Kidney (tissue), 14 donors: Measurements from ENCODE around the gene SLC26A3. TPM values are rescaled to one million over a fixed set of nuclear protein-coding genes. Genes with fewer than 3 reads are reported as not detected.

Experiments used
- DNase-seq, 5 donors: peaks; one replicate each; pipeline ENCODE4 v3.0.0-alpha.2; 2013 to 2020
- FAIRE-seq: peaks from 2 replicates; lab custom pipeline; 2012; peaks lifted over from hg19 to GRCh38; lab: Jason Lieb, UNC
- H3K27ac ChIP-seq, 2 donors: one replicate each; pipeline ENCODE4 v1.7.0; 2013; ENCODE audit warnings: low read depth in 2 of 2, low read length in 2 of 2, inconsistent platforms in 1 of 2
- H3K27me3 ChIP-seq: one replicate; pipeline ENCODE4 v1.7.1; 2013; ENCODE audit warnings: low read length, inconsistent platforms; ENCODE audit not compliant: control insufficient read depth, insufficient read depth
- H3K36me3 ChIP-seq, 3 donors: one replicate each; pipeline versions ENCODE4 v1.7.0 to v1.7.1; 2013; ENCODE audit warnings: low read length in 3 of 3, control low read depth in 1 of 3, inconsistent platforms in 1 of 3; ENCODE audit not compliant: insufficient read depth in 3 of 3, control insufficient read depth in 2 of 3
- H3K4me1 ChIP-seq, 3 donors: one replicate each; pipeline versions ENCODE4 v1.7.0 to v1.7.1; 2013; ENCODE audit warnings: low read length in 3 of 3, inconsistent platforms in 1 of 3, low read depth in 1 of 3; ENCODE audit not compliant: control insufficient read depth in 2 of 3, insufficient read depth in 2 of 3
- H3K4me3 ChIP-seq, 3 donors: one replicate each; pipeline versions ENCODE4 v1.7.0 to v1.8.1; 2013; ENCODE audit warnings: low read length in 3 of 3, control low read depth in 1 of 3, inconsistent platforms in 1 of 3
- H3K9ac ChIP-seq, 3 donors: one replicate each; pipeline versions ENCODE4 v1.7.0 to v1.7.1; 2013; ENCODE audit warnings: low read length in 3 of 3, control low read depth in 1 of 3, inconsistent platforms in 1 of 3
- H3K9me3 ChIP-seq, 3 donors: one replicate each; pipeline versions ENCODE4 v1.7.0 to v1.7.1; 2013; ENCODE audit warnings: low read length in 3 of 3, control low read depth in 1 of 3, inconsistent platforms in 1 of 3; ENCODE audit not compliant: control insufficient read depth in 2 of 3, insufficient read depth in 1 of 3
- intact Hi-C: fragments of 100-400 bp; cut with DNase I; formaldehyde crosslinking; loops from one replicate; pipeline ENCODE4 v1.11.1; 2022
- polyA plus RNA-seq: library from polyadenylated mRNA; stranded (reverse); fragments of 350-450 nt; fragmentation: Illumina TruSeq; extraction: RNeasy Lipid Tissue Mini Kit (QIAGEN cat#74804); gene quantifications from one replicate; pipeline ENCODE4 v1.2.3, GENCODE V29; 2014; ENCODE audit warnings: low read depth, low replicate concordance; ENCODE audit not compliant: insufficient read depth
- total RNA-seq: library from RNA; stranded (reverse); fragmentation: NEBNext Ultra II Directional; extraction: Animal tissue kit (Norgen Biotek cat#: 25700); gene quantifications from one replicate; pipeline ENCODE4 v1.2.1, GENCODE V29; 2021
- TF ChIP-seq, protein P1 (sequence below): IDR thresholded peaks from 3 replicates; pipeline ENCODE4 v1.5.1; 2012; ENCODE audit warnings: mild to moderate bottlenecking, moderate library complexity, borderline replicate concordance; ENCODE audit not compliant: insufficient read depth; ENCODE audit errors: extremely low read depth
- donor health status: control.
- donor health status: control.
- donor health status: control.
- donor health status: control.
- donor health status: control.
- donor health status: DM: yes; HTN: yes; CAD: no.
- donor health status: Normal renal cell carcinoma (clear cell type).

The SLC26A3 gene
- total and polyA plus RNA-seq, 2 donors from 2014 or later, result 0.25 to 0.32 TPM

DNA sequence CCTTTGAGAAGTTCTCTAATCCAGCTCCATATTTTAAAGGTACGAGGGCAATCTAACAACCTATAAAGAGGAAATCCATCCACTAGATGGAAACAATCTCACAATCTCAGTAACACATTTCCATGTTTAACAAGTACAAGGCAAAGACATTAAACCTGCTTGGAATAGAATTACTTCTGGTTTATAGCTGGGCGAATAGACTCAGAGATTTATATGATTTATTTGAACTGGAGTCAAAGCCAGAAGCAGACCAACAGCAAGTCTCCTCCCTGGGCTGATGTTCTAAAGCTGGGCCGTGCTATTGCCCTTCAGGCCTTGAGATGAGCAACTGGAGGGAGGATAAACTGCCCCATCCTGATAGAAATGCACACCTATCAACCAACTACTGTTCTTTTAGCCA, 25.3 kb downstream of the SLC26A3 start:
- no peak for FAIRE-seq
- no peaks in the 10 kb centered on the region for H3K27me3 ChIP-seq
- H3K4me1 ChIP-seq, result no peaks in the 10 kb centered on the region
- H3K27ac ChIP-seq, result no peak overlapping the region
- DNase-seq, result no peak
- no peak overlapping the region for H3K4me3 ChIP-seq
- H3K9me3 ChIP-seq, result no peaks in the 10 kb centered on the region
- intact Hi-C loops, result no loop called here
- no peak overlapping the region for H3K9ac ChIP-seq
- no peaks in the 10 kb centered on the region for H3K36me3 ChIP-seq
- TF ChIP-seq, protein P1, sequence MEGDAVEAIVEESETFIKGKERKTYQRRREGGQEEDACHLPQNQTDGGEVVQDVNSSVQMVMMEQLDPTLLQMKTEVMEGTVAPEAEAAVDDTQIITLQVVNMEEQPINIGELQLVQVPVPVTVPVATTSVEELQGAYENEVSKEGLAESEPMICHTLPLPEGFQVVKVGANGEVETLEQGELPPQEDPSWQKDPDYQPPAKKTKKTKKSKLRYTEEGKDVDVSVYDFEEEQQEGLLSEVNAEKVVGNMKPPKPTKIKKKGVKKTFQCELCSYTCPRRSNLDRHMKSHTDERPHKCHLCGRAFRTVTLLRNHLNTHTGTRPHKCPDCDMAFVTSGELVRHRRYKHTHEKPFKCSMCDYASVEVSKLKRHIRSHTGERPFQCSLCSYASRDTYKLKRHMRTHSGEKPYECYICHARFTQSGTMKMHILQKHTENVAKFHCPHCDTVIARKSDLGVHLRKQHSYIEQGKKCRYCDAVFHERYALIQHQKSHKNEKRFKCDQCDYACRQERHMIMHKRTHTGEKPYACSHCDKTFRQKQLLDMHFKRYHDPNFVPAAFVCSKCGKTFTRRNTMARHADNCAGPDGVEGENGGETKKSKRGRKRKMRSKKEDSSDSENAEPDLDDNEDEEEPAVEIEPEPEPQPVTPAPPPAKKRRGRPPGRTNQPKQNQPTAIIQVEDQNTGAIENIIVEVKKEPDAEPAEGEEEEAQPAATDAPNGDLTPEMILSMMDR, result no peak

DNA sequence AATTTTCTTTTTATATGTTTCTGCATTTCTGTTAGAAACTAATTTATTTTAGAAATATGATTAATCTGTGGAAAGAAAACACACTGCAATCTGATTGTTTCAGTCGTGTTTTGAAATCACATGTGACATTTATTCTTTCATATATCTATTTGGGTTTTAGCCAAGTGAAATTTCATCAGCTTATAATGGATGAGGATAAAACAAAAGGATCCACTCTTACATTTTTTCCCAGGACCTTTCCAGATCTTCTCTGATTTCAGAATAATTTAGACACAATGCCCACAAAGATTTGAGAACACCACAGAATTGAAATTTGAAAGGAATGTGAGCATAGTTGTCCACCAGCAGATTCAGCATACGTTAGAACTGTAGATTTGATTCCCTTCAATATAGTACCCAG, 30.0 kb downstream of the SLC26A3 start:
- TF ChIP-seq, protein P1, result no peak
- Histone ChIP-seq H3K9ac (no peak overlapping the region), H3K36me3 (no peaks in the 10 kb centered on the region), H3K27me3 (no peaks in the 10 kb centered on the region), H3K4me3 (no peak overlapping the region), H3K27ac (no peak overlapping the region), H3K9me3 (no peaks in the 10 kb centered on the region), H3K4me1 (no peaks in the 10 kb centered on the region)
- intact Hi-C loops, result no loop called here
- DNase-seq, result no peak
- FAIRE-seq, result no peak

DNA sequence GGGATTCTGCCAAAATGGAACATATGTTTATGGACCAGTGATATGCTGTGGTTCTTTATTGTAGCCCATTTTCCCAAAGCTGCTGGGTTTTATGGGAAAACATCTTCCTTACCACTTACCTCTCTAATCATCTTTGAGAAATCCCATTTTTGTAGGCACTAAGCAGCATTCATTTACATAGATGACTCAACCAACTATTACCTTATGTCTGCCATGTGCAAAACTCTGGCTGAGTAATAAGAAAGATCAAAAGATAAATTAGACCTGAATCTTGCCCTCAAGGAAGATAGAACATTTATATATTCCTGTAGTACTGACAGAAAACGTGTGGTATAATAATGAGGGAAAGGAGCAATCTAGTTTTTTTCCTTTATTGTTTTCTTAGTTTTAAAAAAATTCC, 34.8 kb downstream of the SLC26A3 start:
- FAIRE-seq (no peak), DNase-seq (no peak)
- Histone ChIP-seq H3K4me1 (no peaks in the 10 kb centered on the region), H3K36me3 (no peaks in the 10 kb centered on the region), H3K27me3 (no peaks in the 10 kb centered on the region), H3K27ac (no peak overlapping the region), H3K9me3 (no peaks in the 10 kb centered on the region), H3K9ac (no peak overlapping the region), H3K4me3 (no peak overlapping the region)
- intact Hi-C loops, result no loop called here
- TF ChIP-seq, protein P1, result no peak

DNA sequence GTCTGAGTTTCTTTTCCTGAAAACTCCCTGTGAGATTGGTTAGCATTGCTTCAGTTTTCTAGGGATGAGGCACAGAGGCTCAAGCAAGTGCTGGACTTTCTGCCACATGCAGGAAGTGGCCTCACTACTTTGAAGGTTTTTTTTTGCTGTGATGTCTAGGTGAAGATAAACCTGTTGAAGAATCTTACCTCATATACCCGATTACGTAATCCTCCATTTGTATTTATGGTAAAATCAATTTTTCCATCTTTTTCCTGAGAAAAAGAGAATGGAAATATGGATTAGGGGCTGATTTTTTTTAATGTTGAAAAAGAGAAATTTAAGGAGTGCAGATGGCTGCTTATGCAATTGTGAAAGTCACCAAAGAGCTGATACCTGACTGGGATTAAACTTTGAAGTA, 35.6 kb downstream of the SLC26A3 start:
- no peak overlapping the region for H3K4me3 ChIP-seq
- intact Hi-C loops, result no loop called here
- FAIRE-seq (no peak), DNase-seq (no peak)
- H3K27me3 ChIP-seq, result no peaks in the 10 kb centered on the region
- TF ChIP-seq, protein P1, result no peak
- no peaks in the 10 kb centered on the region for H3K9me3 ChIP-seq
- H3K4me1 ChIP-seq, result no peaks in the 10 kb centered on the region
- H3K9ac ChIP-seq, result no peak overlapping the region
- no peaks in the 10 kb centered on the region for H3K36me3 ChIP-seq
- no peak overlapping the region for H3K27ac ChIP-seq
